ENCODE measurements around the gene ACYP1. TPM values are rescaled to one million over a fixed set of nuclear protein-coding genes. Genes with fewer than 3 reads are reported as not detected.
A peak's percentile ranks its signal among the peaks of the same experiment; 100 is the strongest.
"Not testable (repeated sequence)": the region's sequence is repeated elsewhere in the genome, so short reads cannot be mapped to it uniquely, and the experiment has no call there.

Gene ACYP1
- total RNA-seq, 2 donors from 2014 or later = 11.3 to 16.1 TPM

GRCh38 chr14:75088153-75088552 is 24.3 kb upstream of the ACYP1 start:
- Mint-ChIP-seq H3K27me3 (no peaks in the 10 kb centered on the region), H3K27ac (no peak overlapping the region), H3K36me3 (ENCODE audit: low read depth) (no peaks in the 10 kb centered on the region), H3K4me1 (no peaks in the 10 kb centered on the region), H3K4me3 (no peak overlapping the region)
- DNase-seq (no peak), ATAC-seq (no peak)
- H3K9me3 ChIP-seq (ENCODE audit: control insufficient read depth, low read length, poor library complexity, severe bottlenecking) = no peaks in the 10 kb centered on the region

DNA sequence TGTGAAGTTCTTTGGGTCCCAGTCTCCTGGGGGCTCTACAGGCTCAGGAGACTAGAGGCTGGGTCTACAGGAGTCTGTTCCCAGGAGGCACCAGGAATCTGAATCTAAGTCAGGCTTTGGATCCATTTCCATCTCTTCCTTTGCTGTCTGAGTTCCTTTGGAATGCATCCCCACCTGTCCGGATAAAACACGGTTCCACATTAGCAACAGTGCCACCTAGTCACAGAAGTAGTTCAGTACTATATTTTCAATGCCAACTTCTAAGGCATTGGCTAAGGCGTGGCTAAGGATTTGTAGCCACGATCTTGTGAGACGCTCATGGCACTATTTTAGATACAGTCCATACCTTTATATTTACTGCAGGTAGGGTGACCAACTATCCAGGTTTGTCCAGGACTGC is 20.7 kb upstream of the ACYP1 start:
- H3K27ac Mint-ChIP-seq = peak overlapping the region; percentile 29
- no peak overlapping the region for H3K4me3 Mint-ChIP-seq
- H3K9me3 ChIP-seq (ENCODE audit: control insufficient read depth, low read length, poor library complexity, severe bottlenecking) = no peaks in the 10 kb centered on the region
- H3K27me3 Mint-ChIP-seq = no peaks in the 10 kb centered on the region
- no peaks in the 10 kb centered on the region for H3K4me1 Mint-ChIP-seq
- ATAC-seq (no peak), DNase-seq (no peak)
- H3K36me3 Mint-ChIP-seq (ENCODE audit: low read depth) = no peaks in the 10 kb centered on the region

DNA sequence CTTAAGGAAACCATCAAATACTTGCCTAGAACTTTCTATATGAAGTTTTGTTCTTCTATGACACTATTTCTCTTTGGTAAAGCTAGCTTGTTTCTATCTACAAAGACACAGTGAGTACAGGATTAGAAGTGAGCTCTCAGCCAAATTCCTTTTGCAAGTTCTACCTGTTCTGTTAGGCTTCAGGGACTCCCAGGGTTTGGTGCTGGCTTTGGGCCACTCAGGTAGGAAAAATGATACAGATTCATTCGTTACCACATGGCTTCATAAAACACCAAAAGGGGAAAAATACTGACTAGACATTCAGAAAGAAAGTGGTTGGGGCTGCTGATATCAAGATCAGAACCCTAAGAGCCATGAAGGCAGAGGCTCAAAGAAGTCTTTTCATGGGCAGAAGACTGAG is 19.4 kb upstream of the ACYP1 start:
- H3K27me3 Mint-ChIP-seq = no peaks in the 10 kb centered on the region

GRCh38 chr14:75081660-75082229 is 17.9 kb upstream of the ACYP1 start:
- H3K9me3 ChIP-seq (ENCODE audit: control insufficient read depth, low read length, poor library complexity, severe bottlenecking) = no peaks in the 10 kb centered on the region
- no peak overlapping the region for H3K27ac Mint-ChIP-seq
- no peaks in the 10 kb centered on the region for H3K27me3 Mint-ChIP-seq
- no peak overlapping the region for H3K4me3 Mint-ChIP-seq
- ATAC-seq = no peak
- no peaks in the 10 kb centered on the region for H3K4me1 Mint-ChIP-seq
- no peak for DNase-seq
- H3K36me3 Mint-ChIP-seq (ENCODE audit: low read depth) = no peaks in the 10 kb centered on the region

More for the DNA sequence above, 19.4 kb upstream of the ACYP1 start:
- H3K4me3 Mint-ChIP-seq = no peak overlapping the region
- DNase-seq (no peak), ATAC-seq (no peak)
- H3K36me3 Mint-ChIP-seq (ENCODE audit: low read depth) = no peaks in the 10 kb centered on the region
- H3K9me3 ChIP-seq (ENCODE audit: control insufficient read depth, low read length, poor library complexity, severe bottlenecking) = no peaks in the 10 kb centered on the region
- H3K4me1 Mint-ChIP-seq = no peaks in the 10 kb centered on the region
- H3K27ac Mint-ChIP-seq = no peak overlapping the region

GRCh38 chr14:75079521-75079920 is 15.7 kb upstream of the ACYP1 start:
- no peak for ATAC-seq
- no peak for DNase-seq
- Mint-ChIP-seq H3K4me1 (peaks cover 3% of the 10 kb centered on the region), H3K4me3 (no peak overlapping the region), H3K27me3 (no peaks in the 10 kb centered on the region), H3K27ac (no peak overlapping the region), H3K36me3 (ENCODE audit: low read depth) (peaks cover 2% of the 10 kb centered on the region)
- no peaks in the 10 kb centered on the region for H3K9me3 ChIP-seq (ENCODE audit: control insufficient read depth, low read length, poor library complexity, severe bottlenecking)

DNA sequence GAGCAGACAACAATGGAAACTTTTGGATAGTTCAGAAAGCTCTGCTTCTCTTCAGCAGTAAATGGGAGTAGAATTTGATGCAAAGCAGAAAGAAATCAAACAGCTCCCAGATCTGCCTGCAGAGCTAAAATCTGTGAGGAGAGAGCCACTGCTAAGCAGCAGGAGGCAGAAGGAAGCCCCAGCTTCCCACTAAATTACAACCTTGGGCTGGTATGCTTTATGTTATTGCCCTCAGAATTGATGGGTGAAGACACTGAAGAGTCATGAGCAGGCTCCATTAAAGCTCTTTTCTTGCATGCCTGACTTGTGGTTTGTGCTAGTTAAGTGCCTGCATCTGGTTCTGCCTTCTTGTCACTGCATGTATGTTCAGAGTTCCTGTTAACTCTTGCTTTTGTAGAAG is 14.0 kb upstream of the ACYP1 start:
- no peak overlapping the region for H3K27ac Mint-ChIP-seq
- DNase-seq = no peak
- no peak for ATAC-seq
- no peaks in the 10 kb centered on the region for H3K27me3 Mint-ChIP-seq
- no peaks in the 10 kb centered on the region for H3K9me3 ChIP-seq (ENCODE audit: control insufficient read depth, low read length, poor library complexity, severe bottlenecking)
- H3K4me3 Mint-ChIP-seq = no peak overlapping the region
- peaks cover 3% of the 10 kb centered on the region for H3K4me1 Mint-ChIP-seq
- peaks cover 2% of the 10 kb centered on the region for H3K36me3 Mint-ChIP-seq (ENCODE audit: low read depth)

DNA sequence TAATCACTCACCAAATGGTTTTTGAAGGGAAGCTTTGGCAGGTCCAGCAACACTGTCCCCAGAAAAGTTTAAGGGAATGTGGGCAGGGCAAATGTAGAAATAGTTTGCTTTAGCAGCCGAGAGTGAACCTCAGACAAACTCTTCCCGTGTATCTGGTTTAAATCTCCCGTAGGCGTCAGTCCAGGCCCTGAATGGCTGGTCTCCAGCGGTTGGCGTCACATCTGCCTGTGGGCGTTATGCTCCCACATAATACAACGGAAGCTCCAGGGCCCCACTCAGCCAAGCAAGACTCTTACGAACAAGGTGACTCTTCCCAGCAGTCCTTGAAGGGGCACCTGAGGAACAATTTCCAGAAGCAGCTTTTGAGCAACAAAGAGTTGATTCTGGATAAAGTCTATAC is 6.6 kb upstream of the ACYP1 start:
- ATAC-seq (no peak), DNase-seq (no peak)
- Mint-ChIP-seq H3K27ac (no peak overlapping the region), H3K36me3 (ENCODE audit: low read depth) (peaks cover 2% of the 10 kb centered on the region), H3K4me3 (no peak overlapping the region), H3K27me3 (no peaks in the 10 kb centered on the region), H3K4me1 (peaks cover 6% of the 10 kb centered on the region)
- H3K9me3 ChIP-seq (ENCODE audit: control insufficient read depth, low read length, poor library complexity, severe bottlenecking) = no peaks in the 10 kb centered on the region

DNA sequence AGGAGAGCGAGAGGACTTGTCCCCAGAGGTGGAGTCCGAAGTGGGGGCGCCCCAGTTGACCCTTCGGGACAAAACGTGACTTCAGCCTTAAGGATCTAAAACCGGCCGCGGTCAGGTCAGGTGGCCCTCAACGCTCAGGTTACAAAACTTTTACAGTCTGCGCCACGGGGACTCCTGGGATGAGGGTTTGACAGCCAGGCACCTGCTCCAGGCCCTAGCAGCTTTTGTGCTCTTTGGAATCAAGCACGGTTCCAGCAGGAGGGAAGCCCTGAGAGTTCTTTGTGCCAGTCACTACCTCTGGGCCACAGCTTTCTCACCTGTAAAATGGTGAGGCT is 6.0 kb upstream of the ACYP1 start:
- Mint-ChIP-seq H3K4me1 (peaks cover 2% of the 10 kb centered on the region), H3K4me3 (no peak overlapping the region), H3K36me3 (ENCODE audit: low read depth) (no peaks in the 10 kb centered on the region), H3K27ac (no peak overlapping the region), H3K27me3 (no peaks in the 10 kb centered on the region)
- no peaks in the 10 kb centered on the region for H3K9me3 ChIP-seq (ENCODE audit: control insufficient read depth, low read length, poor library complexity, severe bottlenecking)
- DNase-seq = no peak
- no peak for ATAC-seq

DNA sequence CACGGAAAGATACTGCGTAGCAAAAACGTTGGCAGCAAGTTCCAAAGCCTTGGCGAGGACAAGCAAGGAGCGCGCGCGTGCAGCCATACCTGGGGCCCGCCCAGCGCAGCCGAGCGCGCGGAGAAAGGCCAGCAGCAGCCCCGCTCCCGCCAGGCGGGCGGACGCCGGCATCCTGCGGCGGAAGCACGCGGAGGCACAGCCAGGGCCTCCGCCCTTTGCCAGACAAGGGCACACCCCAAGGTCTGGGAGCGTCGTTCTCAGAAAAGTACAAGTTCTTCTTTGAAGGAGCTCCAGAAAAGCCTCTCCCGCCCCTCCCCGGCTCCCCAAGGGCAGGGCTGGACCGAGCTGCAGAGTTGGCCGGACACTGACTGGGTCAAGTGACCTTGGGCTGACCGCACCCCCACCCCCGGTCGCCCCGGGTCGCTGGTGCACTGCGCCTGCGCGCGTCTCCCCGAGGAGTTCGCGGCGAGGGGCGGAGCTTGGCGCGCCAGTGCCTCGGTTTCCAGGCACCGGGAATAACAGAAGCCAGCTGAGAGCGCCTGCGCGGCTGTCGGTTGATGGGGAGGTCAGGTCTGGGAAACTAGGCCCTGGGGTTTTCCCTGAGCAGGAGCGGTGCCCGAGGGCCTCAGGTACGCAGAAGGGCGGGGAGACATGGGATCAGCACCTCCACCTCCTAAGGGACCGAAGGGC is 5.4 kb upstream of the ACYP1 start, which contains the start of gene ZC2HC1C:
ZC2HC1C (plus strand) TSS at position 521 of the 690 bp plus-strand sequence. CDS start 933 bp downstream, outside the sequence.
- Mint-ChIP-seq H3K27ac (no peak within 1 kb of the TSS), H3K4me3 (no peak within 1 kb of the TSS), H3K27me3 (no peaks in the 10 kb centered on the region), H3K36me3 (ENCODE audit: low read depth) (no peaks in the 10 kb centered on the region), H3K4me1 (peaks cover 3% of the 10 kb centered on the region)
- ATAC-seq (peak; percentile 83), DNase-seq (peak; percentile 21 to 46 (median 35))
- H3K9me3 ChIP-seq (ENCODE audit: control insufficient read depth, low read length, poor library complexity, severe bottlenecking) = no peaks in the 10 kb centered on the region

DNA sequence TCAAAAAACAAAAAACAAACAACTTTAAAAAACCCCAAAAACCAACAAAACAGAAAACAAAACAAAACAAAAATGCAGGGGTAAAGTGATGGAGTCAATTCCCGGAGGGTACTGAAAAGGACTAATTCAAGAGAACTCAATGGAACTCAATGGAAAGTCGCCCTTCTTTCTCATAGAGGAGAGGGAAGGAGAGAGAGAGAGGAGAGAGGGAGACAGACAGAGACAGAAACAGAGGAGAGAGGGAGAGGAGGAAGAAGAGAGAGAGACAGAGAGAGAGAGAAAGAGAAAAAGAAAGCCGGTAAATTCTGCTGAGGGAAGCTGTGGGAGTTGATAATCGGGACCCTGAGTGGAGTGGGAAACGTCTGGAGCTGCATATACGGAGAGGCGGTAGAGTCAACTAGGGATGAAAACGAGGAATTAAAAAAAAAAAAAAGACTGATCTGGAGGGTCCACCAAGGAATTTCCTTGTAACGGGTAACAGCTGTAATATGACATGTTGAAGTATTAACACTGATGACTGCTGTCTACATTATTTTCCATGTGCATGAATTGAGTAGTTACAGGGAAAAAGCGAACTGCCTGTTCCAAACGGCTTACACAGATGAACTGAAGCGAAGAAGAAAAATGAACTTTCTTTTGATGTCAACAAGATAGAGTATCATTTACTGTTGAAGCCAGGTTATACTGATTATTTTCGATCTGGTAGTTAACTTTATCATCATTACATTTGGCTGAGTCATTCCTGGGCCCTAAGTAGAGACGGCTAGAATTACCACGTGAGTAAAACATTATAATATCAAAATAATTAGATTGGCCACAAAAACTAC is 4.7 kb upstream of the ACYP1 start:
- H3K27ac Mint-ChIP-seq = no peak overlapping the region
- no peak overlapping the region for H3K4me3 Mint-ChIP-seq
- H3K9me3 ChIP-seq (ENCODE audit: control insufficient read depth, low read length, poor library complexity, severe bottlenecking) = no peaks in the 10 kb centered on the region
- ATAC-seq (no peak), DNase-seq (no peak)
- peaks cover 2% of the 10 kb centered on the region for H3K36me3 Mint-ChIP-seq (ENCODE audit: low read depth)
- no peaks in the 10 kb centered on the region for H3K27me3 Mint-ChIP-seq
- peaks cover 9% of the 10 kb centered on the region for H3K4me1 Mint-ChIP-seq

- H3K9me3 ChIP-seq (ENCODE audit: control insufficient read depth, low read length, poor library complexity, severe bottlenecking); H3K4me3 Mint-ChIP-seq; H3K27ac Mint-ChIP-seq; DNase-seq; H3K27me3 Mint-ChIP-seq; H3K36me3 Mint-ChIP-seq (ENCODE audit: low read depth); ATAC-seq: not testable (repeated sequence)
- peaks cover 14% of the 10 kb centered on the region for H3K4me1 Mint-ChIP-seq
Observed at GRCh38 chr14:75067765-75068164, 3.9 kb upstream of the ACYP1 start.

DNA sequence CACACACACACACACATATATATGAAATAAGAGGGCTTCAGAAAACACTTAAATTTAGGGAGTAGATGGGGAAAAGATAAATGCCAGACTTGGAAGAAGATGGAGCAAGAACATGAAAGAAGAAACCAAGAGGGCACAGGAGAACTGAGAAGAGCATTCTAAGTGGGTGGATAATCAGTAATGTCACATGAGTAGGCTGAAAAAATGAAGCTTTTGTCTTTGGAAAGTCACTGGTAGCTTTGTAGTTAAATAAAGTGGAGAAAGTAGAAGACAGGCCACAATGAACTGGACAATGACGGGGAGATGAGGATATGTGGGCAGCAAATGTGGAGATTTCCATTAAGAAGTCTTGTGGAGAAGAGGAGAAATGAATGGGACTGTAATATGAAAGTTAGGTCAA is 3.4 kb upstream of the ACYP1 start:
- Mint-ChIP-seq H3K4me1 (peaks cover 16% of the 10 kb centered on the region), H3K36me3 (ENCODE audit: low read depth) (peaks cover 2% of the 10 kb centered on the region), H3K4me3 (no peak overlapping the region), H3K27ac (no peak overlapping the region), H3K27me3 (no peaks in the 10 kb centered on the region)
- H3K9me3 ChIP-seq (ENCODE audit: control insufficient read depth, low read length, poor library complexity, severe bottlenecking) = no peaks in the 10 kb centered on the region
- no peak for DNase-seq
- ATAC-seq = no peak

GRCh38 chr14:75066691-75067090 is 2.9 kb upstream of the ACYP1 start:
- H3K36me3 Mint-ChIP-seq (ENCODE audit: low read depth) = peaks cover 2% of the 10 kb centered on the region
- no peak overlapping the region for H3K27ac Mint-ChIP-seq
- no peaks in the 10 kb centered on the region for H3K27me3 Mint-ChIP-seq
- H3K4me1 Mint-ChIP-seq = peaks cover 16% of the 10 kb centered on the region
- DNase-seq (no peak), ATAC-seq (no peak)
- no peaks in the 10 kb centered on the region for H3K9me3 ChIP-seq (ENCODE audit: control insufficient read depth, low read length, poor library complexity, severe bottlenecking)
- no peak overlapping the region for H3K4me3 Mint-ChIP-seq
